Mesenchymal stem cell (in vitro differentiated cells and primary cell): Measurements from ENCODE around the gene KSR1.
"Not testable (repeated sequence)": the region's sequence is repeated elsewhere in the genome, so short reads cannot be mapped to it uniquely, and the experiment has no call there.

Source experiments
- DNase-seq: peaks from one replicate; pipeline ENCODE4 v3.0.0-alpha.2; 2013
- H2AFZ ChIP-seq: one replicate; pipeline ENCODE4 v1.6.1; 2013; ENCODE audit warnings: low read depth, mild to moderate bottlenecking, control low read depth, inconsistent platforms, low read length, moderate library complexity
- H2AK5ac ChIP-seq: 2 replicates; pipeline ENCODE4 v1.6.1; 2013; ENCODE audit warnings: low read length, moderate library complexity, mild to moderate bottlenecking, inconsistent platforms; ENCODE audit not compliant: severe bottlenecking
- H2BK120ac ChIP-seq: one replicate; pipeline ENCODE4 v1.6.1; 2013; ENCODE audit warnings: low read depth, mild to moderate bottlenecking, inconsistent platforms, low read length, moderate library complexity
- H2BK12ac ChIP-seq, 2 experiments: one replicate each; pipeline ENCODE4 v1.6.1; 2013; ENCODE audit warnings: inconsistent platforms in 2 of 2, low read length in 2 of 2, mild to moderate bottlenecking in 2 of 2, moderate library complexity in 2 of 2, control low read depth in 1 of 2
- H2BK15ac ChIP-seq: one replicate; pipeline ENCODE4 v1.6.1; 2013; ENCODE audit warnings: mild to moderate bottlenecking, low read depth, inconsistent platforms; ENCODE audit not compliant: poor library complexity, severe bottlenecking
- H2BK5ac ChIP-seq: 2 replicates; pipeline ENCODE4 v1.6.1; 2013; ENCODE audit warnings: low read depth, mild to moderate bottlenecking, low read length, control low read depth, inconsistent platforms; ENCODE audit not compliant: poor library complexity, severe bottlenecking
- H3K14ac ChIP-seq, 2 experiments: one replicate each; pipeline ENCODE4 v1.6.1; 2013; ENCODE audit warnings: inconsistent platforms in 2 of 2, low read length in 2 of 2, control low read depth in 1 of 2, mild to moderate bottlenecking in 1 of 2, moderate library complexity in 1 of 2
- H3K18ac ChIP-seq, 2 experiments: one replicate each; pipeline ENCODE4 v1.6.1; 2013; ENCODE audit warnings: inconsistent platforms in 2 of 2, low read length in 2 of 2, control low read depth in 1 of 2, low read depth in 1 of 2, mild to moderate bottlenecking in 1 of 2
- H3K23ac ChIP-seq, 2 experiments: one replicate each; pipeline ENCODE4 v1.6.1; 2013; ENCODE audit warnings: inconsistent platforms in 2 of 2, low read length in 2 of 2, mild to moderate bottlenecking in 2 of 2, moderate library complexity in 2 of 2, control low read depth in 1 of 2
- H3K27ac ChIP-seq: 2 replicates; pipeline ENCODE4 v1.5.1; 2013; ENCODE audit warnings: mild to moderate bottlenecking, moderate library complexity, low read length, control low read depth, inconsistent platforms; ENCODE audit not compliant: poor library complexity, severe bottlenecking
- H3K27me3 ChIP-seq, 2 experiments: 2 replicates each; pipeline versions ENCODE4 v1.6.1 to v1.7.0; 2013; ENCODE audit warnings: low read length in 2 of 2, mild to moderate bottlenecking in 2 of 2, moderate library complexity in 2 of 2, control low read depth in 1 of 2, inconsistent platforms in 1 of 2; ENCODE audit not compliant: control insufficient read depth in 1 of 2, insufficient read depth in 1 of 2
- H3K36me3 ChIP-seq, 2 experiments: 2 replicates each; pipeline versions ENCODE4 v1.6.1 to v1.7.0; 2013; ENCODE audit warnings: low read length in 2 of 2, control low read depth in 1 of 2, inconsistent platforms in 1 of 2, low read depth in 1 of 2, mild to moderate bottlenecking in 1 of 2; ENCODE audit not compliant: insufficient read depth in 2 of 2, control insufficient read depth in 1 of 2
- H3K4ac ChIP-seq, 2 experiments: one replicate each; pipeline ENCODE4 v1.6.1; 2013; ENCODE audit warnings: inconsistent platforms in 2 of 2, low read length in 2 of 2, mild to moderate bottlenecking in 2 of 2, moderate library complexity in 2 of 2, control low read depth in 1 of 2, low read depth in 1 of 2
- H3K4me1 ChIP-seq: 2 replicates; pipeline ENCODE4 v1.6.1; 2013; ENCODE audit warnings: low read depth, low read length, control low read depth; ENCODE audit not compliant: control insufficient read depth, insufficient read depth
- H3K4me2 ChIP-seq: 2 replicates; pipeline ENCODE4 v1.6.1; 2013; ENCODE audit warnings: low read length, mild to moderate bottlenecking, inconsistent platforms; ENCODE audit not compliant: poor library complexity, severe bottlenecking
- H3K4me3 ChIP-seq, 2 experiments: 2 replicates each; pipeline versions ENCODE4 v1.5.1 to v1.7.0; 2013; ENCODE audit warnings: low read length in 2 of 2, mild to moderate bottlenecking in 2 of 2, control low read depth in 1 of 2, low read depth in 1 of 2; ENCODE audit not compliant: insufficient read depth in 1 of 2
- H3K79me1 ChIP-seq: replicated peaks from 2 replicates; pipeline ENCODE4 v1.6.1; 2013; ENCODE audit warnings: mild to moderate bottlenecking, control low read depth, low read length, inconsistent platforms; ENCODE audit not compliant: poor library complexity, severe bottlenecking
- H3K9ac ChIP-seq: 2 replicates; pipeline ENCODE4 v1.7.0; 2013; ENCODE audit warnings: mild to moderate bottlenecking, low read length, moderate library complexity
- H3K9me3 ChIP-seq: 2 replicates; pipeline ENCODE4 v1.7.0; 2013; ENCODE audit warnings: mild to moderate bottlenecking, low read length; ENCODE audit not compliant: control insufficient read depth
- H4K8ac ChIP-seq: one replicate; pipeline ENCODE4 v1.6.1; 2013; ENCODE audit warnings: inconsistent platforms, mild to moderate bottlenecking, low read length, moderate library complexity
- H4K91ac ChIP-seq: one replicate; pipeline ENCODE4 v1.6.1; 2013; ENCODE audit warnings: mild to moderate bottlenecking, low read length, inconsistent platforms
- WGBS: methylation state at CpG from one replicate; pipeline ENCODE4 v1.1.7; 2013; ENCODE audit warnings: mixed read lengths; 5-methylcytosine and 5-hydroxymethylcytosine counted together

KSR1 gene

GRCh38 chr17:27646232-27646631 lies 190.0 kb downstream of the KSR1 start:
- H2BK5ac ChIP-seq: no peak overlapping the region
- 92% methylated on average over 10 of the region's 13 CpGs for WGBS
- no peak overlapping the region for H2BK120ac ChIP-seq

DNA sequence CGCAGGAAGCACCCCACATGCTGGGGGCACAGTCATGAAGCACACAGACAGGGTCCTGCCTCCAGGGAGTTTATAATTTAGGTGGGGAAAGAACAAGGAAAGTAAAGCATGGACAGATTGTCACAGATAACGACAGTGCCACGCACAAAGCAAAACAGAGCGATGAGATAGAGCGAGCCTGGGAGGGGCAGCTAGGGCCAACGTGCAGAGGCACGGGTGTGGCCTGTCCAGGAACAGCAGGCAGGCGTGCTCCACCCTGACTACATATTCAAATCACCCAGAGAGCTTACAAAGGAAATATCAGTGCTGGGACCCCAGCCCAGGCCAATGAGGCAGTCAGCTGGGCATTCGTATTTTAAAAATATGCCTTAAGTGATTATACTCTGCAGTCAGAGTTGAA lies 191.5 kb downstream of the KSR1 start:
- H2BK5ac ChIP-seq: no peak overlapping the region

More at GRCh38 chr17:27646232-27646631, 190.0 kb downstream of the KSR1 start:
- Histone ChIP-seq H3K79me1 (no peaks in the 10 kb centered on the region), H2BK15ac (no peak overlapping the region), H3K9ac (no peak overlapping the region), H3K14ac (no peak overlapping the region), H2BK12ac (no peak overlapping the region), H3K4me1 (peaks cover 2% of the 10 kb centered on the region), H3K27me3 (peaks cover 0 to 16% of the 10 kb centered on the region in 2 experiments), H3K27ac (no peak overlapping the region), H3K18ac (no peak overlapping the region), H2AK5ac (no peak overlapping the region), H3K9me3 (no peaks in the 10 kb centered on the region), H3K4me3 (no peak overlapping the region), H3K4me2 (no peak overlapping the region), H4K8ac (no peak overlapping the region), H3K4ac (no peak overlapping the region), H3K23ac (no peak overlapping the region), H3K36me3 (peaks cover 0 to 4% of the 10 kb centered on the region in 2 experiments), H4K91ac (no peak overlapping the region), H2AFZ (no peak overlapping the region)
- DNase-seq: no peak

DNA sequence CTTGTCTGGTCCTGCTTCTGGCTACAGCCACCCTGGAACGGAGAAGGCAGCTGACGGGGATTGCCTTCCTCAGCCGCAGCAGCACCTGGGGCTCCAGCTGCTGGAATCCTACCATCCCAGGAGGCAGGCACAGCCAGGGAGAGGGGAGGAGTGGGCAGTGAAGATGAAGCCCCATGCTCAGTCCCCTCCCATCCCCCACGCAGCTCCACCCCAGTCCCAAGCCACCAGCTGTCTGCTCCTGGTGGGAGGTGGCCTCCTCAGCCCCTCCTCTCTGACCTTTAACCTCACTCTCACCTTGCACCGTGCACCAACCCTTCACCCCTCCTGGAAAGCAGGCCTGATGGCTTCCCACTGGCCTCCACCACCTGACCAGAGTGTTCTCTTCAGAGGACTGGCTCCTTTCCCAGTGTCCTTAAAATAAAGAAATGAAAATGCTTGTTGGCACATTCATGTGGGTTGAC lies 192.9 kb downstream of the KSR1 start:
- not testable (repeated sequence) for H2AK5ac ChIP-seq, H3K14ac ChIP-seq, H2AFZ ChIP-seq, H2BK12ac ChIP-seq, H3K36me3 ChIP-seq, H3K4me2 ChIP-seq, H2BK120ac ChIP-seq, H3K23ac ChIP-seq, H3K9me3 ChIP-seq, H4K91ac ChIP-seq, H3K27ac ChIP-seq, H3K9ac ChIP-seq, H3K18ac ChIP-seq, H2BK5ac ChIP-seq, H4K8ac ChIP-seq, H3K4me1 ChIP-seq, DNase-seq, H3K4me3 ChIP-seq, H3K79me1 ChIP-seq, H2BK15ac ChIP-seq, H3K4ac ChIP-seq
- 62% methylated on average over 5 of the region's 5 CpGs for WGBS
- H3K27me3 ChIP-seq: peaks cover 8 to 16% of the 10 kb centered on the region in 2 experiments

More for the DNA sequence above, 191.5 kb downstream of the KSR1 start:
- peaks cover 0 to 4% of the 10 kb centered on the region in 2 experiments for H3K36me3 ChIP-seq
- no peak overlapping the region for H3K27ac ChIP-seq
- no peak overlapping the region for H3K14ac ChIP-seq
- no peaks in the 10 kb centered on the region for H3K79me1 ChIP-seq
- H4K91ac ChIP-seq: no peak overlapping the region
- H3K9me3 ChIP-seq: no peaks in the 10 kb centered on the region
- H3K18ac ChIP-seq: no peak overlapping the region
- H2BK15ac ChIP-seq: no peak overlapping the region
- H3K23ac ChIP-seq: no peak overlapping the region
- H2BK12ac ChIP-seq: no peak overlapping the region
- H2AK5ac ChIP-seq: no peak overlapping the region
- no peak overlapping the region for H4K8ac ChIP-seq
- no peak overlapping the region for H2AFZ ChIP-seq
- H3K4me2 ChIP-seq: no peak overlapping the region
- peaks cover 2% of the 10 kb centered on the region for H3K4me1 ChIP-seq
- H3K9ac ChIP-seq: no peak overlapping the region
- no peak for DNase-seq
- no peak overlapping the region for H3K4me3 ChIP-seq
- H3K4ac ChIP-seq: no peak overlapping the region
- peaks cover 0 to 16% of the 10 kb centered on the region in 2 experiments for H3K27me3 ChIP-seq
- 85% methylated on average over 9 of the region's 9 CpGs for WGBS
- H2BK120ac ChIP-seq: no peak overlapping the region

DNA sequence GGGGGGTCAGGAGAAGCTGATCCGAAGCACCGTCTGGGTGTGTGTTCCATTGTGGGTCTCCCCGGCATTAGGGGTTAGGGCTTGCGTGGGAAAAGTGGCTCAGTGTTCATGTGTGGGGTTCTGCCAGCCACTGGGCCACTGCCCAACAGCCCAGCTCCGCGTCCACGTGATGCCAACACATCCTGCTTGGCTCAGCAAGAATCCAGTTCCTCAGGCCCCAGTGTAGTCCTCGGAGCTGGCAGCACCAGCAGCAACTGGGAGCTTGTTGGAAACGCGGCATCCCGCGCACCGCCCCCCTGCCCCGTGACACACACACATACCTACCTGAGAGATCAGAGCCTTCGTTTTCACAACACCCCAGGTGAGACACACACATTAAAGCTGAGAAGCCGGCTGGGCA lies 193.7 kb downstream of the KSR1 start:
- no peak overlapping the region for H3K27ac ChIP-seq
- H3K27me3 ChIP-seq: peaks cover 9 to 16% of the 10 kb centered on the region in 2 experiments
- no peak overlapping the region for H3K9ac ChIP-seq
- H3K14ac ChIP-seq: no peak overlapping the region
- no peak overlapping the region for H2BK15ac ChIP-seq
- H4K91ac ChIP-seq: no peak overlapping the region
- H4K8ac ChIP-seq: no peak overlapping the region
- no peak overlapping the region for H3K4me2 ChIP-seq
- H3K79me1 ChIP-seq: no peaks in the 10 kb centered on the region
- no peak overlapping the region for H2BK5ac ChIP-seq
- peaks cover 4% of the 10 kb centered on the region for H3K4me1 ChIP-seq
- no peak overlapping the region for H2AFZ ChIP-seq
- no peaks in the 10 kb centered on the region for H3K9me3 ChIP-seq
- no peak overlapping the region for H2BK12ac ChIP-seq
- WGBS: 87% methylated on average over 16 of the region's 16 CpGs
- DNase-seq: no peak
- H3K23ac ChIP-seq: no peak overlapping the region
- H3K4me3 ChIP-seq: no peak overlapping the region
- no peak overlapping the region for H2BK120ac ChIP-seq
- no peak overlapping the region for H3K4ac ChIP-seq
- no peaks in the 10 kb centered on the region for H3K36me3 ChIP-seq
- no peak overlapping the region for H3K18ac ChIP-seq
- no peak overlapping the region for H2AK5ac ChIP-seq
